ENCODE results near the gene SLC6A11.

GRCh38 chr3:10919636-10920035 lies 103.6 kb downstream of the SLC6A11 start:
- TF ChIP-seq CEBPB (tag; IDR thresholded peaks at IDR 0.05) (no peak), HDGF (IDR thresholded peaks at IDR 0.05) (no peak), RNF2 (IDR thresholded peaks at IDR 0.05) (no peak), MYC (IDR thresholded peaks at IDR 0.05; ENCODE audit: low read depth, low read length) (no peak), MYC (CRISPR knock-in tag; IDR thresholded peaks at IDR 0.05; ENCODE audit: borderline replicate concordance, low read depth) (no peak), RFX7 (CRISPR knock-in tag; IDR thresholded peaks at IDR 0.05) (no peak), ZKSCAN3 (CRISPR knock-in tag; IDR thresholded peaks at IDR 0.05) (no peak), ZNF311 (CRISPR knock-in tag; IDR thresholded peaks at IDR 0.05) (no peak), FOXJ3 (CRISPR knock-in tag; IDR thresholded peaks at IDR 0.05) (no peak), PPARD (CRISPR knock-in tag; IDR thresholded peaks at IDR 0.05) (no peak), CHD7 (IDR thresholded peaks at IDR 0.05; ENCODE audit: low read depth, low read length) (no peak), NFE2 (IDR thresholded peaks at IDR 0.05; ENCODE audit: low read depth) (no peak), EZH2 (IDR thresholded peaks at IDR 0.05; ENCODE audit: borderline replicate concordance, low read depth, low read length) (no peak)
- TF ChIP-seq, protein P1, sequence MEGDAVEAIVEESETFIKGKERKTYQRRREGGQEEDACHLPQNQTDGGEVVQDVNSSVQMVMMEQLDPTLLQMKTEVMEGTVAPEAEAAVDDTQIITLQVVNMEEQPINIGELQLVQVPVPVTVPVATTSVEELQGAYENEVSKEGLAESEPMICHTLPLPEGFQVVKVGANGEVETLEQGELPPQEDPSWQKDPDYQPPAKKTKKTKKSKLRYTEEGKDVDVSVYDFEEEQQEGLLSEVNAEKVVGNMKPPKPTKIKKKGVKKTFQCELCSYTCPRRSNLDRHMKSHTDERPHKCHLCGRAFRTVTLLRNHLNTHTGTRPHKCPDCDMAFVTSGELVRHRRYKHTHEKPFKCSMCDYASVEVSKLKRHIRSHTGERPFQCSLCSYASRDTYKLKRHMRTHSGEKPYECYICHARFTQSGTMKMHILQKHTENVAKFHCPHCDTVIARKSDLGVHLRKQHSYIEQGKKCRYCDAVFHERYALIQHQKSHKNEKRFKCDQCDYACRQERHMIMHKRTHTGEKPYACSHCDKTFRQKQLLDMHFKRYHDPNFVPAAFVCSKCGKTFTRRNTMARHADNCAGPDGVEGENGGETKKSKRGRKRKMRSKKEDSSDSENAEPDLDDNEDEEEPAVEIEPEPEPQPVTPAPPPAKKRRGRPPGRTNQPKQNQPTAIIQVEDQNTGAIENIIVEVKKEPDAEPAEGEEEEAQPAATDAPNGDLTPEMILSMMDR (IDR thresholded peaks at IDR 0.05 in 2 of 3, conservative IDR thresholded peaks at IDR 0.05 in 1 of 3; ENCODE audit: insufficient read depth in 2 of 3, low read depth in 1 of 3, low read length in 3 of 3) = no peak

All from K562 (cell line).